HS-27A (cell line): ENCODE results near the gene NIBAN1.

Experiments used
- DNase-seq: peaks from one replicate; pipeline ENCODE4 v3.0.0-alpha.2; 2012; ENCODE audit warnings: low read depth, missing footprints

NIBAN1 gene

GRCh38 chr1:184945029-184945428 lies 29.3 kb downstream of the NIBAN1 start:
- no peak for DNase-seq

DNA sequence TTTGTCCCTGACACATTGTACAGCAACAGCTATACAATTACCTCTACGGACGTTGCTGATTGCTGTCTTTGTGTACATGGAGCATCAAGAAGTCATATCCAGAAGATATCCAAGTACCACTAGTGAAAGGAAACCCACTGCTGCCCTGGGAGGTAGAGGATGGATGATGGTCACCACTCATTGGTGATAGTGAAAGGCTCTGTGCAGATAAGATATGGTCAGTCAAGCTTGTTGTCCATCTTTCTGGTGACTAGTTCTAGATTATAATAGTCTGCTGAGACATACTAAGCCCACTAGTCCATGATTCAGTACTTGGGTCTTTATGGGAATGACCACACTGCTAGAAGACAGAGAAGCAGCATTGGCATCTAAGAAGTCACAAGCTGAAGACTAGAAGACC lies 30.3 kb downstream of the NIBAN1 start:
- no peak for DNase-seq

GRCh38 chr1:184941735-184942134 lies 32.6 kb downstream of the NIBAN1 start:
- DNase-seq, result no peak

- DNase-seq, result no peak
Observed at GRCh38 chr1:184941410-184941733, 32.9 kb downstream of the NIBAN1 start.

DNA sequence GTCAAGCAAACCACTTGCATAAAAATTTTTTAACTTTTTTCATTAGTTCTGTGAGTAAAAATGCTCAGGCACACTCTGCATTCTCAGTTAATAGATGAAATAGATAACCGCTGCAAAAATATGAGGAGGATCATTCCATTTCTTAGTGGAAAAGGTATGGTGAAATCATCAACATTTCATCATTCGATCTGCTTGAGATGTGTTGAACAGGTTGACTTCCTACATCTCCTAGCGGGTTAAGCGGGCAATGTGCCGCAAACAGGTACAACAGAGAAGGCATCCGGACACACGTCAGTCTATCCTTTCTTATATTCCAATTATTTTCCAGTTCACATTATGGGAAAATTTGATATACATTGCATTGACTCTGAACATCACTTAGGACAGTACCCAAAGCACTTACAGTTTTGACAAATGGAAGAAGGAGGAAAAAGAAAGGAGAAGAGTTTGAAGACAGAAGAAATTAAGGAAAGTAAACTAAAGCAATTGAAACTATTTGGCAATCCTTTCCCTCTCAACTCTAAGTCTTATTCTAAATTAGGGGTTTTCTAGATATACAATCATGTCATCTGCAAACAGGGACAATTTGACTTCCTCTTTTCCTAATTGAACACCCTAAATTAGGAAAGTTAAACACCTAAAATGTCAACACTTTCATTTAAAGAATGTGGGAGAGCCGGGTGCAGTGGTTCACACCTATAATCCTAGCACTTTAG lies 33.5 kb downstream of the NIBAN1 start:
- DNase-seq, result no peak

- DNase-seq, result no peak
Observed at GRCh38 chr1:184940226-184940625, 34.1 kb downstream of the NIBAN1 start.

GRCh38 chr1:184937729-184938128 lies 36.6 kb downstream of the NIBAN1 start:
- DNase-seq, result no peak

- no peak for DNase-seq
Observed at GRCh38 chr1:184935920-184936798, 38.1 kb downstream of the NIBAN1 start.

DNA sequence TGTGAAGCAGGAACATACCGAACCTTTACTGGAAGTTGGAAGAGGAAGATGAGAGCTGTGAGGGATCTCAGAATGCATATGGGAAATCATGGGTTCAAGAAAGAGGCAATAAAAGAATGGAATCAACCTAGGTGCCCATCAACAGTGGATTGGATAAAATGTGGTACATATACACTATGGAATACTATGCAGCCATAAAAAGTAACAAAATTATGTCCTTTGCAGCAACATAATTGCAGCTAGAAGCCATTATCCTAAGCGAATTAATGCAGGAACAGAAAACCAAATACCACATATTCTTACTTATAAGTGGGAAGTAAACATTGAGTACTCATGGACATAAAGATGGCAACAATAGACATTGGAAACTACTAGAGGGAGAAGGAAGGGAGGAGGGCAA lies 40.4 kb downstream of the NIBAN1 start:
- no peak for DNase-seq

GRCh38 chr1:184932319-184932718 lies 42.0 kb downstream of the NIBAN1 start:
- no peak for DNase-seq

- DNase-seq, result no peak
Observed at GRCh38 chr1:184931566-184931965, 42.7 kb downstream of the NIBAN1 start.

DNA sequence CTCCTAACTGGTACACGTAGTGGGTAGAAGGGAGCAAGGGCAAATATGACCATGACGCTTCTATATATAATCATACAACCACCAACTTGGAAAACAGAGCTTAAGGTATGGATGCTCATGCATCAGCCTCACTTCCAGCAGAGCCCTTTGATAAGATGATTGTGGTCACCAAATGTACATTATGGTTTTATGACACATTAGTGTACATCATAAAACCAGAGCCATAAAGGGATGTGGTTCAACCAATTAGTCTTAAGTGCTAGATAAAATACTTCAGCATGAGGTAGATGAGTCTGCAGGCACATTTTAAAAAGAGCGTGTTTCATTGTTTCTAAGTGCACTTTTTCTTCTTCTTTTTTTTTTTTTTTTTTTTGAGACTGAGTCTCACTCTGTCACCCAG lies 43.7 kb downstream of the NIBAN1 start:
- DNase-seq, result no peak

DNA sequence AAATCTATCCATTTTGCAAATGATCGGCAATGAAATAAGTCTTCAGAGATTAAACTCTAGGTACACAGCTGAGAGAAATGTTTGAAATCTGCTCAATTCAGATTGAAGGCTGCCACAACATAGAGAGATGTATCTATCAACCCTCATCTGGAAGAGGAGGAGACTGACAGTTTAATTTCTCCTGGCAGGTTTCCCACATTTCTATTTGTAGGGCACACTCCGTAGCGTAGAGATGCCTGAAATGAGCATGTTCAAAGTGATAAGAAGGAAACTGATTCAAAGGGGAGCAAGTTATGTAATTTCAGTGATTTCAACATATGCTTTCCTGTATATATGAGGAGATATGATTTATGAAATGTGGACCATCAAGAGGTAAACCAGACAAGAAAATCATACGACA lies 44.1 kb downstream of the NIBAN1 start:
- no peak for DNase-seq

DNA sequence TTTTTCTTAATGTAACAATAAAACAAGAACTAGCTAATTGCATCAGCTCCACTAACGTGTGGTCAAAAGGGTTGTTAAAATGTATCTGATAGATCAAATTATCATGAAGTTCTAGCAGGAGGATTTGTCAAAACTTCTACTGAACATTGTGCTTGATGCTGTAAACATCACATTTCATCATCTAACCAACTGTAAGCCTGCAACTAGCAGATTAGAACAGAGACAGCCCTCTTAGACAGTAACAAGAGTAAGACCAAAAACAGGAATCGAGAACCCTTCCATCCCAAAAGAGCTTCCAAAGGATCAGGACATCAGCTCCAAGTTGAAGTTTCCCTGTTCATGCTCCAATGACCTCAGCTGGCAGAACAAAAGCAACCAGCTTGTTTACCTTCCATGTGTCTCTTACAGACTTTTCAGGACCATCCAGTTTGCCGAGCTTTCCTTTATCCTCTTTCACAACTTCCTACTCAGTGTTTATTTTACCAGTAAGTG lies 44.6 kb downstream of the NIBAN1 start:
- no peak for DNase-seq

DNA sequence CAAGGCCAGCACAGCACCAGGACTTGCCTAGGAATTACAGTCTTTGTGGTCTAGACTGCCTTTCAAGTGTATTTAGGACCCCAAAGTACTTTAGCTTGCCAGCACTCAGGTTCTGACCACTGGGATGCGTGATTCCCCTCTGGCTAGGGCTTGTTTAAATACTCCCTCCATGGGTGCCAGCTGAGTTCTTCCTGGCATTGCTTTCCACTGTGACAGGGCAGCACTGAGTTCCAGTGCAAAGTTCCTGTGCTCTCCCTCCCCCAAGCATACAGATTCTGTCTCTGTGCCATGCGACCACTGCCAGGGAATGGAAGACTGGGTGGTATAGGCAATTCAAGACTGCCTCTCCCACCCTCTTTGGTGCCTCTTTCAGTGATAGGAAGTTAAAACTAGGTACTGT lies 45.9 kb downstream of the NIBAN1 start:
- DNase-seq, result no peak
